ENCODE measurements around the gene ID3. TPM values are rescaled to one million over a fixed set of nuclear protein-coding genes. Genes with fewer than 3 reads are reported as not detected.

The ID3 gene
- total RNA-seq, 1 donor = 32.4 TPM

GRCh38 chr1:23598424-23598823 is 39.1 kb upstream of the ID3 start:
- no peak overlapping the region for H3K4me3 ChIP-seq (ENCODE audit: low read depth, low read length)
- no peak for TF ChIP-seq CTCF (IDR thresholded peaks at IDR 0.05; ENCODE audit: insufficient read depth, low read depth, low read length)
- no peak for DNase-seq (ENCODE audit: low read depth)

GRCh38 chr1:23597635-23598388 is 38.5 kb upstream of the ID3 start:
- no peak overlapping the region for H3K4me3 ChIP-seq (ENCODE audit: low read depth, low read length)
- TF ChIP-seq CTCF (IDR thresholded peaks at IDR 0.05; ENCODE audit: insufficient read depth, low read depth, low read length) = no peak
- DNase-seq (ENCODE audit: low read depth) = no peak

GRCh38 chr1:23596382-23597358 is 37.4 kb upstream of the ID3 start:
- no peak for TF ChIP-seq CTCF (IDR thresholded peaks at IDR 0.05; ENCODE audit: insufficient read depth, low read depth, low read length)
- H3K4me3 ChIP-seq (ENCODE audit: low read depth, low read length) = no peak overlapping the region
- DNase-seq (ENCODE audit: low read depth) = no peak

- DNase-seq (ENCODE audit: low read depth) = no peak
- no peak for TF ChIP-seq CTCF (IDR thresholded peaks at IDR 0.05; ENCODE audit: insufficient read depth, low read depth, low read length)
Observed at GRCh38 chr1:23594927-23595353, 35.6 kb upstream of the ID3 start.

GRCh38 chr1:23594149-23594907 is 35.0 kb upstream of the ID3 start:
- no peak for DNase-seq (ENCODE audit: low read depth)
- TF ChIP-seq CTCF (IDR thresholded peaks at IDR 0.05; ENCODE audit: insufficient read depth, low read depth, low read length) = no peak
- H3K4me3 ChIP-seq (ENCODE audit: low read depth, low read length) = no peak overlapping the region

More at GRCh38 chr1:23594927-23595353, 35.6 kb upstream of the ID3 start:
- no peak overlapping the region for H3K4me3 ChIP-seq (ENCODE audit: low read depth, low read length)

- DNase-seq (ENCODE audit: low read depth) = peak; percentile 20
- no peak for TF ChIP-seq CTCF (IDR thresholded peaks at IDR 0.05; ENCODE audit: insufficient read depth, low read depth, low read length)
- no peak overlapping the region for H3K4me3 ChIP-seq (ENCODE audit: low read depth, low read length)
Observed at GRCh38 chr1:23593556-23594148, 34.4 kb upstream of the ID3 start.

All from fibroblast of villous mesenchyme (primary cell).